Colonic mucosa (tissue), 4 donors: ENCODE measurements around the gene TRIM65. TPM values are rescaled to one million over a fixed set of nuclear protein-coding genes. Genes with fewer than 3 reads are reported as not detected.

Source experiments
- DNase-seq: peaks from one replicate; pipeline ENCODE4 v3.0.0-alpha.2; 2020
- H3K27ac ChIP-seq: fragments of 200-600 bp; one replicate; pipeline ENCODE4 v1.8.0; 2021
- H3K27me3 ChIP-seq: fragments of 200-600 bp; one replicate; pipeline ENCODE4 v1.8.0; 2021
- H3K36me3 ChIP-seq: fragments of 200-600 bp; one replicate; pipeline ENCODE4 v1.8.0; 2021
- H3K4me1 ChIP-seq: fragments of 200-600 bp; one replicate; pipeline ENCODE4 v1.8.0; 2021; ENCODE audit warnings: mild to moderate bottlenecking
- H3K4me3 ChIP-seq: fragments of 200-600 bp; one replicate; pipeline ENCODE4 v1.8.0; 2021
- H3K9ac ChIP-seq, 2 donors: one replicate each; pipeline ENCODE4 v1.7.0; 2013; ENCODE audit warnings: control low read depth in 2 of 2, low read depth in 2 of 2, low read length in 2 of 2
- H3K9me3 ChIP-seq: fragments of 200-600 bp; one replicate; pipeline ENCODE4 v1.8.0; 2021
- intact Hi-C: fragments of 100-400 bp; cut with DNase I; formaldehyde crosslinking; loops from one replicate; pipeline ENCODE4 v1.14.1; 2022
- total RNA-seq, 2 donors: library from RNA; stranded (reverse); fragmentation: NEBNext Ultra II Directional in 1 of 2; extraction: Animal tissue kit (Norgen Biotek cat#: 25700) in 1 of 2; gene quantifications; one replicate each; pipeline ENCODE4 v1.2.1, GENCODE V29; 2021
- TF ChIP-seq, protein P1 (sequence below): fragments of 200-600 bp; IDR thresholded peaks from one replicate; pipeline ENCODE4 v1.8.0; 2022; ENCODE audit warnings: antibody characterized with exemption, mild to moderate bottlenecking
- donor health status: healthy.
- donor health status: DM: no; HTN: no; CAD: no.
- donor health status: DM: no; HTN: no; CAD: no.

The TRIM65 gene, protein sequence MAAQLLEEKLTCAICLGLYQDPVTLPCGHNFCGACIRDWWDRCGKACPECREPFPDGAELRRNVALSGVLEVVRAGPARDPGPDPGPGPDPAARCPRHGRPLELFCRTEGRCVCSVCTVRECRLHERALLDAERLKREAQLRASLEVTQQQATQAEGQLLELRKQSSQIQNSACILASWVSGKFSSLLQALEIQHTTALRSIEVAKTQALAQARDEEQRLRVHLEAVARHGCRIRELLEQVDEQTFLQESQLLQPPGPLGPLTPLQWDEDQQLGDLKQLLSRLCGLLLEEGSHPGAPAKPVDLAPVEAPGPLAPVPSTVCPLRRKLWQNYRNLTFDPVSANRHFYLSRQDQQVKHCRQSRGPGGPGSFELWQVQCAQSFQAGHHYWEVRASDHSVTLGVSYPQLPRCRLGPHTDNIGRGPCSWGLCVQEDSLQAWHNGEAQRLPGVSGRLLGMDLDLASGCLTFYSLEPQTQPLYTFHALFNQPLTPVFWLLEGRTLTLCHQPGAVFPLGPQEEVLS
- total RNA-seq = 10 to 100 TPM; 14.5 to 26.0 TPM

DNA sequence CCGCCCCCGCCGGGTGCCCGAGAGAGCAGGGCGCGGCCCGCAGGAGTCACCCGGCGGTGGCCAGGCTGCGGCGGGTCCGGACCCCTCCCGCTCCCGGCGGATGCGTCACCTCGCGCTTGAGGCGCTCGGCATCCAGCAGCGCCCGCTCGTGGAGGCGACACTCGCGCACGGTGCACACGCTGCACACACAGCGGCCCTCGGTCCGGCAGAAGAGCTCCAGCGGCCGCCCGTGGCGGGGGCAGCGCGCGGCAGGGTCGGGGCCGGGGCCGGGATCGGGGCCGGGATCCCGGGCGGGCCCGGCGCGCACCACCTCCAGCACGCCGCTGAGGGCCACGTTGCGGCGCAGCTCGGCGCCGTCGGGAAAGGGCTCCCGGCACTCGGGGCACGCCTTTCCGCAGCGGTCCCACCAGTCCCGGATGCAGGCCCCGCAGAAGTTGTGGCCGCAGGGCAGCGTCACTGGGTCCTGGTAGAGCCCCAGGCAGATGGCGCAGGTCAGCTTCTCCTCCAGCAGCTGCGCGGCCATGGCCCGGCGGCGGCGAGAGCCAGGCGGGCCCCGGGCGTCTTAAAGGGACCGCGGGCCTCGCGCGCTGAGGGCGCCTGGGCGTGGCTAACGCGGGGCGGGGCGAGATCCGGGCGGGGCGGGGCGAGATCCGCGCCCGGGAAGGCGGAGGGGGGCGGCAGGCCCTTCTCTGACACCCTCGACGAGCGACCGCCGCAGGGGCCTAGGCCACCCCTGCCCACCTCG, at the start of gene TRIM65:
Gene TRIM65 (minus strand): TSS at position 537 of the 745 bp plus-strand sequence. CDS start 14 bp downstream, at position 523.
- peak within 1 kb of the TSS; percentile 71 to 83 for H3K9ac ChIP-seq
- intact Hi-C loops = no loop called here
- H3K4me3 ChIP-seq = peak within 1 kb of the TSS; percentile 73
- DNase-seq = peak; percentile 84
- no peaks in the 10 kb centered on the region for H3K27me3 ChIP-seq
- H3K36me3 ChIP-seq = peaks cover 12% of the 10 kb centered on the region
- H3K9me3 ChIP-seq = no peaks in the 10 kb centered on the region
- TF ChIP-seq, protein P1, sequence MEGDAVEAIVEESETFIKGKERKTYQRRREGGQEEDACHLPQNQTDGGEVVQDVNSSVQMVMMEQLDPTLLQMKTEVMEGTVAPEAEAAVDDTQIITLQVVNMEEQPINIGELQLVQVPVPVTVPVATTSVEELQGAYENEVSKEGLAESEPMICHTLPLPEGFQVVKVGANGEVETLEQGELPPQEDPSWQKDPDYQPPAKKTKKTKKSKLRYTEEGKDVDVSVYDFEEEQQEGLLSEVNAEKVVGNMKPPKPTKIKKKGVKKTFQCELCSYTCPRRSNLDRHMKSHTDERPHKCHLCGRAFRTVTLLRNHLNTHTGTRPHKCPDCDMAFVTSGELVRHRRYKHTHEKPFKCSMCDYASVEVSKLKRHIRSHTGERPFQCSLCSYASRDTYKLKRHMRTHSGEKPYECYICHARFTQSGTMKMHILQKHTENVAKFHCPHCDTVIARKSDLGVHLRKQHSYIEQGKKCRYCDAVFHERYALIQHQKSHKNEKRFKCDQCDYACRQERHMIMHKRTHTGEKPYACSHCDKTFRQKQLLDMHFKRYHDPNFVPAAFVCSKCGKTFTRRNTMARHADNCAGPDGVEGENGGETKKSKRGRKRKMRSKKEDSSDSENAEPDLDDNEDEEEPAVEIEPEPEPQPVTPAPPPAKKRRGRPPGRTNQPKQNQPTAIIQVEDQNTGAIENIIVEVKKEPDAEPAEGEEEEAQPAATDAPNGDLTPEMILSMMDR = no peak
- H3K27ac ChIP-seq = peak within 1 kb of the TSS; percentile 92
- H3K4me1 ChIP-seq = peaks cover 8% of the 10 kb centered on the region

DNA sequence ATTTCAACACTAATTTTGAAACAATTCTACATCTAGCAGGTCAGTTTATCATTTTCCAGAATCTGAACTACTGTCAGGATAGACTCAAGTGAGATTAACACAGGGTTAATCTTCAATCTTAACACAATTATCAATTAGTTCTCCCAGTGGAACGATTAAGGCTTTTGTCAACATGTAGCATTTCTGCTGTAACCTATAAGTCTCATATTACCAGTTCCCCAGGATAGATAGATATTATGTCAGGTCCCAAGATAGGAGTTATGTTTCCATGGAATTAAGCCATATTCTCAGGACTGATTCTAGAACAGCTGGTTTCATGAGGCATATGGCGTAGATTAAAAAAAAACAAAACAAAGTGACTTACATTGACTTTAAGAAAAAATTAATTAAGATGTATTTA, 48.5 kb upstream of the TRIM65 start:
- no peak for DNase-seq
- Histone ChIP-seq H3K9me3 (no peaks in the 10 kb centered on the region), H3K27ac (no peak overlapping the region), H3K36me3 (peaks cover 26% of the 10 kb centered on the region), H3K4me1 (no peaks in the 10 kb centered on the region), H3K4me3 (no peak overlapping the region), H3K27me3 (no peaks in the 10 kb centered on the region), H3K9ac (no peak overlapping the region)
- intact Hi-C loops = no loop called here
- TF ChIP-seq, protein P1 = no peak

DNA sequence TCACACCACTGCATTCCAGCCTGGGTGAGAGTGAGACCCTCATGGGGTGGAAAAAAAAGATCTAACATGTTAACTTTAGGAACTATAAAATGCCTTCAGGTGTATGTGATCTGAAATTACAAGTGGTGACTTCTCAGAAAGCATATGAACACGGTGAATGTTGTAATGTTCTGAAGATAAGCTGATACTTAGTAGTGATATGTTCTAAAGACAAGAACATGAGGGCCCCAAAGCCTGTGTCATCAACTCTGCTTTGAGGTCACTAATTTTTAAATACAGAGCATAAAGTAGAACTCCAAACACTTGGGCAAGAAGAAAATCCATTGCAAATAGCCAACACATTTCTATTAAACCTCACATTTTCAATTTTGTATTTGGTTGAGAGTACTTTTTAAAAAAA, 46.7 kb upstream of the TRIM65 start:
- Histone ChIP-seq H3K36me3 (peaks cover 17% of the 10 kb centered on the region), H3K9me3 (no peaks in the 10 kb centered on the region), H3K9ac (no peak overlapping the region), H3K27me3 (no peaks in the 10 kb centered on the region), H3K4me3 (no peak overlapping the region), H3K4me1 (no peaks in the 10 kb centered on the region), H3K27ac (no peak overlapping the region)
- TF ChIP-seq, protein P1 = no peak
- DNase-seq = no peak
- intact Hi-C loops = no loop called here

DNA sequence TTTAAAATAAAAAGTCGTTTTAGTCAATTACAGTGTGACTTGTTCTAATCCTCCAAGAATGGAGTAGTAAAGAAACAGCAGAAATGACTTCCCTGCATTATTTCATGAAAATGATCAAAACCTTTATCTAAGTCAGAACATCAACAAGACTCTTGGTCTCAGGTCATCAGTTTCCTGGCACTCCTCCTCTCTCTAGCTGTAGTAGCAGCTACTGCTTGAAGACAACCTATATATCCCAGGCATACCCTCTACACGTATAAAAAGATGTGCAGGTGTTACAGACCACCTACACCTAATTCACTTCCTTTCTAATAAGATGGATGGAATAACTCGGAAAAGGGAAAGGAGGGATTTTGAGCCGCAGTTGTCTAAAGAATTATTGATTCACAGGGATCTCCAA, 45.7 kb upstream of the TRIM65 start:
- TF ChIP-seq, protein P1 = no peak
- Histone ChIP-seq H3K9ac (no peak overlapping the region), H3K4me3 (no peak overlapping the region), H3K36me3 (peaks cover 8% of the 10 kb centered on the region), H3K9me3 (no peaks in the 10 kb centered on the region), H3K27ac (no peak overlapping the region), H3K4me1 (no peaks in the 10 kb centered on the region), H3K27me3 (no peaks in the 10 kb centered on the region)
- DNase-seq = no peak
- intact Hi-C loops = no loop called here

DNA sequence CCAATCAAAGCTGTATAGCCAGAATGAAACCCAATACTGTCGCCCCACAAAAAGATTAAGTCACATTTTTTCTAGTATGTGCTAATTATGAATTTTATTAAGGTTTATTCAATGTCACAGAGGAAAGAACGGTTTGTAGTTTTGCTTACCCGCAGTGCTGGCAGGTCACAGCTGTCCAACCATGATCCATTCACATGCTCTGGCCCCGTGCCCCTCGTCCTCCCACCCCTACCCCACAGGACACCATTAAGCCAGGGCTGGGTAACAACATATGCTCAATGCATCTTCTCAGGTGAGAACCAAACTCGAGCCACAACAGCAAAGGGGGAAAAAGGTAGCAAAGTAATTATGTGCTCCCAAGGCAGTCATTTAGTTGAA, 44.7 kb upstream of the TRIM65 start:
- intact Hi-C loops = no loop called here

More for the DNA sequence above, 44.7 kb upstream of the TRIM65 start:
- Histone ChIP-seq H3K36me3 (peaks cover 3% of the 10 kb centered on the region), H3K9me3 (no peaks in the 10 kb centered on the region), H3K27me3 (no peaks in the 10 kb centered on the region), H3K27ac (no peak overlapping the region), H3K4me1 (no peaks in the 10 kb centered on the region), H3K9ac (peak overlapping the region in 1 of 2 donors; percentile 74), H3K4me3 (peak overlapping the region; percentile 74)
- no peak for DNase-seq
- TF ChIP-seq, protein P1 = no peak
